ENCODE results near the gene KCNN1. TPM values are rescaled to one million over a fixed set of nuclear protein-coding genes. Genes with fewer than 3 reads are reported as not detected.

Gene KCNN1
- polyA plus RNA-seq, 1 donor from 2014 or later = 9.9 TPM

- Histone ChIP-seq H3K27me3 (ENCODE audit: insufficient read depth, low read depth, low read length) (no peaks in the 10 kb centered on the region), H4K20me1 (ENCODE audit: insufficient read depth) (no peaks in the 10 kb centered on the region), H3K9me3 (ENCODE audit: low read length) (no peaks in the 10 kb centered on the region), H3K79me2 (replicated peaks; ENCODE audit: insufficient read depth, low read length) (no peaks in the 10 kb centered on the region), H3K9ac (ENCODE audit: low read length) (no peak overlapping the region), H3K9me2 (ENCODE audit: insufficient read depth, low read length) (no peaks in the 10 kb centered on the region), H3K4me3 (ENCODE audit: low read length) (no peak overlapping the region), H3K36me3 (ENCODE audit: insufficient read depth, low read length) (no peaks in the 10 kb centered on the region), H2AFZ (ENCODE audit: low read depth, low read length) (no peak overlapping the region), H3K4me2 (ENCODE audit: low read length) (no peak overlapping the region), H3K27ac (ENCODE audit: low read length) (no peak overlapping the region), H3F3A (ENCODE audit: insufficient read depth, low read length, poor library complexity, severe bottlenecking) (no peaks in the 10 kb centered on the region)
- TF ChIP-seq REST (IDR thresholded peaks at IDR 0.05; ENCODE audit: borderline replicate concordance) (no peak), EP300 (conservative IDR thresholded peaks at IDR 0.05; ENCODE audit: poor library complexity, severe bottlenecking) (no peak), POLR2AphosphoS5 (IDR thresholded peaks at IDR 0.05) (no peak), TAF1 (IDR thresholded peaks at IDR 0.05; ENCODE audit: low read depth) (no peak), EZH2 (IDR thresholded peaks at IDR 0.05; ENCODE audit: borderline replicate concordance, insufficient read depth, low read length, poor library complexity, severe bottlenecking) (no peak), SMC3 (conservative IDR thresholded peaks at IDR 0.05; ENCODE audit: poor library complexity) (no peak), RAD21 (conservative IDR thresholded peaks at IDR 0.05) (no peak), MXI1 (conservative IDR thresholded peaks at IDR 0.05; ENCODE audit: poor library complexity, severe bottlenecking) (no peak)
- TF ChIP-seq, protein P1, sequence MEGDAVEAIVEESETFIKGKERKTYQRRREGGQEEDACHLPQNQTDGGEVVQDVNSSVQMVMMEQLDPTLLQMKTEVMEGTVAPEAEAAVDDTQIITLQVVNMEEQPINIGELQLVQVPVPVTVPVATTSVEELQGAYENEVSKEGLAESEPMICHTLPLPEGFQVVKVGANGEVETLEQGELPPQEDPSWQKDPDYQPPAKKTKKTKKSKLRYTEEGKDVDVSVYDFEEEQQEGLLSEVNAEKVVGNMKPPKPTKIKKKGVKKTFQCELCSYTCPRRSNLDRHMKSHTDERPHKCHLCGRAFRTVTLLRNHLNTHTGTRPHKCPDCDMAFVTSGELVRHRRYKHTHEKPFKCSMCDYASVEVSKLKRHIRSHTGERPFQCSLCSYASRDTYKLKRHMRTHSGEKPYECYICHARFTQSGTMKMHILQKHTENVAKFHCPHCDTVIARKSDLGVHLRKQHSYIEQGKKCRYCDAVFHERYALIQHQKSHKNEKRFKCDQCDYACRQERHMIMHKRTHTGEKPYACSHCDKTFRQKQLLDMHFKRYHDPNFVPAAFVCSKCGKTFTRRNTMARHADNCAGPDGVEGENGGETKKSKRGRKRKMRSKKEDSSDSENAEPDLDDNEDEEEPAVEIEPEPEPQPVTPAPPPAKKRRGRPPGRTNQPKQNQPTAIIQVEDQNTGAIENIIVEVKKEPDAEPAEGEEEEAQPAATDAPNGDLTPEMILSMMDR (IDR thresholded peaks at IDR 0.05; ENCODE audit: poor library complexity, severe bottlenecking) = no peak
These were observed 5.3 kb downstream of the KCNN1 start for GRCh38 chr19:17972230-17972629.

DNA sequence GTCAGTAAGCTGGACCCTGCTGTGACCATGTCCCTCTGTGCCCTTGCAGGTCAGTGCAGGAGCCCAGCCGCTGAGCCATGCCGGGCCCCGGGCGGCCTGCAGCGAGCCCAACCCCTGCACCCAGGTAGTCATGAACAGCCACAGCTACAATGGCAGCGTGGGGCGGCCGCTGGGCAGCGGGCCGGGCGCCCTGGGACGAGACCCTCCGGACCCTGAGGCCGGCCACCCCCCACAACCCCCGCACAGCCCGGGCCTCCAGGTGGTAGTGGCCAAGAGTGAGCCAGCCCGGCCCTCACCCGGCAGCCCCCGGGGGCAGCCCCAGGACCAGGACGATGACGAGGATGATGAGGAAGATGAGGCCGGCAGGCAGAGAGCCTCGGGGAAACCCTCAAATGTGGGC, 6.9 kb downstream of the KCNN1 start:
- H3K9ac ChIP-seq (ENCODE audit: low read length) = no peak overlapping the region
- TF ChIP-seq SMC3 (conservative IDR thresholded peaks at IDR 0.05; ENCODE audit: poor library complexity) (no peak), RAD21 (conservative IDR thresholded peaks at IDR 0.05) (no peak), POLR2AphosphoS5 (IDR thresholded peaks at IDR 0.05) (no peak), EZH2 (IDR thresholded peaks at IDR 0.05; ENCODE audit: borderline replicate concordance, insufficient read depth, low read length, poor library complexity, severe bottlenecking) (no peak), MXI1 (conservative IDR thresholded peaks at IDR 0.05; ENCODE audit: poor library complexity, severe bottlenecking) (no peak), EP300 (conservative IDR thresholded peaks at IDR 0.05; ENCODE audit: poor library complexity, severe bottlenecking) (no peak), REST (IDR thresholded peaks at IDR 0.05; ENCODE audit: borderline replicate concordance) (no peak), TAF1 (IDR thresholded peaks at IDR 0.05; ENCODE audit: low read depth) (no peak)
- TF ChIP-seq, protein P1 (IDR thresholded peaks at IDR 0.05; ENCODE audit: poor library complexity, severe bottlenecking) = no peak
- no peak overlapping the region for H3K27ac ChIP-seq (ENCODE audit: low read length)
- no peaks in the 10 kb centered on the region for H3K9me2 ChIP-seq (ENCODE audit: insufficient read depth, low read length)
- no peaks in the 10 kb centered on the region for H3K79me2 ChIP-seq (replicated peaks; ENCODE audit: insufficient read depth, low read length)
- H3K4me3 ChIP-seq (ENCODE audit: low read length) = no peak overlapping the region
- no peak overlapping the region for H3K4me2 ChIP-seq (ENCODE audit: low read length)
- H2AFZ ChIP-seq (ENCODE audit: low read depth, low read length) = no peak overlapping the region
- H3K36me3 ChIP-seq (ENCODE audit: insufficient read depth, low read length) = no peaks in the 10 kb centered on the region
- H3F3A ChIP-seq (ENCODE audit: insufficient read depth, low read length, poor library complexity, severe bottlenecking) = no peaks in the 10 kb centered on the region
- no peaks in the 10 kb centered on the region for H4K20me1 ChIP-seq (ENCODE audit: insufficient read depth)
- H3K9me3 ChIP-seq (ENCODE audit: low read length) = no peaks in the 10 kb centered on the region
- H3K27me3 ChIP-seq (ENCODE audit: insufficient read depth, low read depth, low read length) = no peaks in the 10 kb centered on the region

All from neural cell (in vitro differentiated cells).